Endothelial cell of umbilical vein (primary cell): ENCODE measurements around the gene PPIL1.

Experiments
- FOS ChIP-seq: IDR thresholded peaks from 2 replicates; pipeline ENCODE4 v1.6.1; 2011; ENCODE audit warnings: mild to moderate bottlenecking, low read length, moderate library complexity, borderline replicate concordance; ENCODE audit not compliant: insufficient read depth
- GATA2 ChIP-seq: IDR thresholded peaks from 2 replicates; pipeline ENCODE4 v1.7.0; 2011; ENCODE audit warnings: low read depth, mild to moderate bottlenecking, moderate library complexity, mixed read lengths, low read length; ENCODE audit not compliant: insufficient read length, insufficient read depth
- MYC ChIP-seq: IDR thresholded peaks from one replicate; pipeline ENCODE4 v1.6.1; 2011; ENCODE audit warnings: mild to moderate bottlenecking, low read depth, low read length
- POLR2A ChIP-seq: IDR thresholded peaks from 2 replicates; pipeline ENCODE4 v1.6.1; 2012; ENCODE audit warnings: low read depth, mild to moderate bottlenecking, control low read depth, low read length
- POLR2AphosphoS5 ChIP-seq: IDR thresholded peaks from 2 replicates; pipeline ENCODE4 v1.6.1; 2012; ENCODE audit warnings: low read depth, mild to moderate bottlenecking, control low read depth, low read length, moderate library complexity; ENCODE audit not compliant: insufficient read depth
- TF ChIP-seq, protein P1 (sequence below): IDR thresholded peaks from 2 replicates; pipeline ENCODE4 v1.6.1; 2011; ENCODE audit not compliant: insufficient read depth, insufficient read length
- TF ChIP-seq, protein P2 (sequence below), 2 donors: IDR thresholded peaks; 1 replicate in 1 of 2; 2 replicates in 1 of 2; pipeline ENCODE4 v1.5.1; 2011; ENCODE audit warnings: low read length in 2 of 2, mild to moderate bottlenecking in 2 of 2, moderate library complexity in 2 of 2, control low read depth in 1 of 2, inconsistent platforms in 1 of 2, low read depth in 1 of 2; ENCODE audit not compliant: insufficient read depth in 1 of 2; ENCODE audit errors: extremely low read depth in 1 of 2

DNA sequence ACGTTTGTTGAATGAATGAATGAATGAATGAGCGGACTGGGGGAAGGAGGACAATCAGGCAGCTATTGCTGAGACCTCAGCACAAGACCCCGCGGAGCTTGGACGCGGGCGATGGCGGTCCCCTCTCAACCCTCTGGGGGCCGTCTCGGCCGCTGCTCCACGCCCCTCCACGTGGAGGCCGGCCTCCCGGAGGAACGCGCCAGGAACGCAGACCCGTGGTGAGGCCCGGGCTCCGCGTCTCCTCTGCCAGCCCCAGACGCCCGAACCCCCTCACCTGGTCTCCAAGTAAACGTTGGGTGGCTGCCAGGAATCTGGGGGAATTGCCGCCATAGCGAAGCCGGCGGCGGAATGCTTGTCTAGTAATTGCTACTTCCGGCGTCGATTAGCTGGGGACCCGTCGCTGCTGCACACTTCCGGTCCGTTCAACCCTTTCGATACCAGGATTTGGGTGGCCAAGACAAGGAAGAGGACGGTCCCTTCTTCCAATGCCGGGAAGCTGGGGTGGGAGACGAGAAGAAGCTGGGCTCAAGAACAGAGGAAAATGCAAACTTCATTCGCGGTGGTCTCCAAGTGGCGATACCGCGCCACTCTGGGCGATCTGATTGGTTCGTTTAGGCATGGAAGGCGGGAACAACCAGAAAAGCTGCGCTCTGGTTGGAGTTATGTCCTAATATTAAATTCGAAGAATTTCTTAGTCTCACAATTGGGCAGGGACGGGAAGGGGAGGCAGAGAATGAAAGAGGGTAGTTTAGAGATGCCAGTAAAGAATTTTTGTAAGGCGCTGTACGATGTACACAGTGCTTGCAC lies at the start of gene PPIL1:
- TF ChIP-seq POLR2AphosphoS5, result peak; percentile 62
- TF ChIP-seq, protein P1, sequence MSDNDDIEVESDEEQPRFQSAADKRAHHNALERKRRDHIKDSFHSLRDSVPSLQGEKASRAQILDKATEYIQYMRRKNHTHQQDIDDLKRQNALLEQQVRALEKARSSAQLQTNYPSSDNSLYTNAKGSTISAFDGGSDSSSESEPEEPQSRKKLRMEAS, result no peak
- no peak for TF ChIP-seq GATA2
- TF ChIP-seq FOS, result no peak
- TF ChIP-seq, protein P2, sequence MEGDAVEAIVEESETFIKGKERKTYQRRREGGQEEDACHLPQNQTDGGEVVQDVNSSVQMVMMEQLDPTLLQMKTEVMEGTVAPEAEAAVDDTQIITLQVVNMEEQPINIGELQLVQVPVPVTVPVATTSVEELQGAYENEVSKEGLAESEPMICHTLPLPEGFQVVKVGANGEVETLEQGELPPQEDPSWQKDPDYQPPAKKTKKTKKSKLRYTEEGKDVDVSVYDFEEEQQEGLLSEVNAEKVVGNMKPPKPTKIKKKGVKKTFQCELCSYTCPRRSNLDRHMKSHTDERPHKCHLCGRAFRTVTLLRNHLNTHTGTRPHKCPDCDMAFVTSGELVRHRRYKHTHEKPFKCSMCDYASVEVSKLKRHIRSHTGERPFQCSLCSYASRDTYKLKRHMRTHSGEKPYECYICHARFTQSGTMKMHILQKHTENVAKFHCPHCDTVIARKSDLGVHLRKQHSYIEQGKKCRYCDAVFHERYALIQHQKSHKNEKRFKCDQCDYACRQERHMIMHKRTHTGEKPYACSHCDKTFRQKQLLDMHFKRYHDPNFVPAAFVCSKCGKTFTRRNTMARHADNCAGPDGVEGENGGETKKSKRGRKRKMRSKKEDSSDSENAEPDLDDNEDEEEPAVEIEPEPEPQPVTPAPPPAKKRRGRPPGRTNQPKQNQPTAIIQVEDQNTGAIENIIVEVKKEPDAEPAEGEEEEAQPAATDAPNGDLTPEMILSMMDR (IDR thresholded peaks at IDR 0.05; ENCODE audit: extremely low read depth in 1 of 2, insufficient read depth in 1 of 2, low read depth in 1 of 2, low read length in 2 of 2), result peak in 1 of 2 donors; percentile 2
- TF ChIP-seq POLR2A, result peak; percentile 59
- peak; percentile 26 for TF ChIP-seq MYC
